Measurements from ENCODE around the gene CYB5D1.

The CYB5D1 gene

DNA sequence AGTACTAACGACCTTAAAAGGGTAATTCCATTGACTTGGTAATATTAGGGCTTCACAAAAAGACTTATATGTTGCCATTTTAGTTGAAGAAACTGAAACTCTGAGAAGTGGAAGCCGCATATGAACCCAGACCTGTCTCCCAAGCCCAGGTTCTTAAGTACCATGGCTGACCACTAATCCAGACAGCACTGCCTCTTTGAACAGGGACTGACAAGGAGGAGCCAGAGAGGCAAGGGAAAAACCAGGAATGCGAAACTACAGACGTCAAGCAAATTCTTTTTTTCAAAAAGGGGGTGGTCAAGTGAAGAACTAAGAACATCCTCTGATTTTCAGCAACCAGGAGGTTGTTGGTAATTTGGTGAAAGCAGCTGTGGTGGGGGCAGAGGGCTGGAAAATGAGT lies 15.2 kb downstream of the CYB5D1 start:
- H3K9me3 ChIP-seq (ENCODE audit: insufficient read depth, low read length): no peaks in the 10 kb centered on the region
- no peak overlapping the region for H3K4me2 ChIP-seq (ENCODE audit: low read depth, low read length, poor library complexity, severe bottlenecking)
- peaks cover 17% of the 10 kb centered on the region; the same call in 1 of the 2 replicates for H3F3A ChIP-seq (ENCODE audit: insufficient read depth)
- no peaks in the 10 kb centered on the region for H4K20me1 ChIP-seq (ENCODE audit: low read depth, low read length)
- no peak overlapping the region for H3K27ac ChIP-seq (ENCODE audit: low read depth, low read length)
- no peak for TF ChIP-seq EZH2phosphoT487 (conservative IDR thresholded peaks at IDR 0.05; ENCODE audit: low read length)
- TF ChIP-seq, protein P1, sequence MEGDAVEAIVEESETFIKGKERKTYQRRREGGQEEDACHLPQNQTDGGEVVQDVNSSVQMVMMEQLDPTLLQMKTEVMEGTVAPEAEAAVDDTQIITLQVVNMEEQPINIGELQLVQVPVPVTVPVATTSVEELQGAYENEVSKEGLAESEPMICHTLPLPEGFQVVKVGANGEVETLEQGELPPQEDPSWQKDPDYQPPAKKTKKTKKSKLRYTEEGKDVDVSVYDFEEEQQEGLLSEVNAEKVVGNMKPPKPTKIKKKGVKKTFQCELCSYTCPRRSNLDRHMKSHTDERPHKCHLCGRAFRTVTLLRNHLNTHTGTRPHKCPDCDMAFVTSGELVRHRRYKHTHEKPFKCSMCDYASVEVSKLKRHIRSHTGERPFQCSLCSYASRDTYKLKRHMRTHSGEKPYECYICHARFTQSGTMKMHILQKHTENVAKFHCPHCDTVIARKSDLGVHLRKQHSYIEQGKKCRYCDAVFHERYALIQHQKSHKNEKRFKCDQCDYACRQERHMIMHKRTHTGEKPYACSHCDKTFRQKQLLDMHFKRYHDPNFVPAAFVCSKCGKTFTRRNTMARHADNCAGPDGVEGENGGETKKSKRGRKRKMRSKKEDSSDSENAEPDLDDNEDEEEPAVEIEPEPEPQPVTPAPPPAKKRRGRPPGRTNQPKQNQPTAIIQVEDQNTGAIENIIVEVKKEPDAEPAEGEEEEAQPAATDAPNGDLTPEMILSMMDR (IDR thresholded peaks at IDR 0.05; ENCODE audit: insufficient read depth, low read length, poor library complexity, severe bottlenecking): no peak
- H3K9me2 ChIP-seq (replicated peaks; ENCODE audit: insufficient read depth, low read length): no peaks in the 10 kb centered on the region
- H3K36me3 ChIP-seq (ENCODE audit: low read length): peaks cover 15% of the 10 kb centered on the region
- H3K4me3 ChIP-seq (ENCODE audit: insufficient read depth, low read length, poor library complexity, severe bottlenecking): no peak overlapping the region
- no peak overlapping the region for H2AFZ ChIP-seq (ENCODE audit: low read depth, low read length, severe bottlenecking)
- 0 out of 2 replicates have a peak, but pooled peaks cover 4% of the 10 kb centered on the region for H3K79me2 ChIP-seq (ENCODE audit: insufficient read depth, low read length)
- H3K9ac ChIP-seq (ENCODE audit: low read length): no peak overlapping the region
- no peaks in the 10 kb centered on the region for H3K27me3 ChIP-seq (ENCODE audit: low read length)

DNA sequence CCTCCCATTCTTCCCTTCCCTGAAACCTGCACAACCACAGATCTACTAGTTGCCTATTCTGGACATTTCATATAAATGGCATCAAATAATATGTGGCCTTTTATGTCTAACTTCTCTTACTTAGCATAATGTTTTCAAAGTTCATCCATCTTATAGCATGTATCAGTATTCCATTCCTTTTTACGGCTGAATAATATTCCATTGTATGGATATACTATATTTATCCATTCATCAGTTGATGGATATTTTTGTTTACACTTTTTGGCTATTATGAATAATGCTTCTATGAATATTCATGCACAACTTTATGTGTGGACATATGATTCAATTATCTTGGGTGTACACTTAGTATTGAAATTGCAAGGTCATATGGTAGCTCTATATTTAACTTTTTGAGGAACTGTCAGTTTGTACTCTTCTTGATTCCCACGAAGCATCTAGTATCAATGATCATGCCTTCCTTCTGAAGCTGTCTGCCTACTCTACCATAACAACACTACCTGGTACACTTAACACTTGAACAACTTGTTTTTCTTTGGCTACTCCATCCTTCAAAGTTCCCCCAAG lies 18.1 kb downstream of the CYB5D1 start:
- Histone ChIP-seq H3F3A (ENCODE audit: insufficient read depth) (peaks cover 30% of the 10 kb centered on the region; the same call in 1 of the 2 replicates), H3K27me3 (ENCODE audit: low read length) (no peaks in the 10 kb centered on the region), H3K27ac (ENCODE audit: low read depth, low read length) (no peak overlapping the region), H3K4me2 (ENCODE audit: low read depth, low read length, poor library complexity, severe bottlenecking) (no peak overlapping the region), H3K36me3 (ENCODE audit: low read length) (peaks cover 22% of the 10 kb centered on the region), H3K79me2 (ENCODE audit: insufficient read depth, low read length) (no peaks in the 10 kb centered on the region), H2AFZ (ENCODE audit: low read depth, low read length, severe bottlenecking) (no peak overlapping the region), H3K9ac (ENCODE audit: low read length) (no peak overlapping the region), H3K4me3 (ENCODE audit: insufficient read depth, low read length, poor library complexity, severe bottlenecking) (no peak overlapping the region), H3K9me3 (ENCODE audit: insufficient read depth, low read length) (no peaks in the 10 kb centered on the region), H3K9me2 (replicated peaks; ENCODE audit: insufficient read depth, low read length) (no peaks in the 10 kb centered on the region), H4K20me1 (ENCODE audit: low read depth, low read length) (no peaks in the 10 kb centered on the region)
- no peak for TF ChIP-seq EZH2phosphoT487 (conservative IDR thresholded peaks at IDR 0.05; ENCODE audit: low read length)
- TF ChIP-seq, protein P1 (IDR thresholded peaks at IDR 0.05; ENCODE audit: insufficient read depth, low read length, poor library complexity, severe bottlenecking): no peak

DNA sequence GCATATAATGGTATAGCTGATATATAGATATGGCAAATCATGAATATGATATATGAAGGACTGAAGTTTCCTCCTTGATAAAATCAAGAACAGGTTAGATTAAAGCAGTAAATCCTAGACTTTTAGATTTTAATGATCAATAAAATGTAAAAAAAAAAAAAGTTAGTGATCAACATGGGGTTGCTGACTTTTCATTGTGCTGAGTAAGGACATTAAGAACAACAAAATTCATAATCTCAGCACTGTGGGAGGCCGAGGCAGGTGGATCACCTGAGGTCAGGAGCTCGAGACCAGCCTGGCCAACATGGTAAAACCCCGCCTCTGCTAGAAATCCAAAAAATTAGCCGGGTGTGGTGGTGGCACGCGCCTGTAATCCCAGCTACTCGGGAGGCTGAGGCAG lies 20.4 kb downstream of the CYB5D1 start:
- Histone ChIP-seq H3K4me2 (ENCODE audit: low read depth, low read length, poor library complexity, severe bottlenecking) (no peak overlapping the region), H3K79me2 (ENCODE audit: insufficient read depth, low read length) (peaks cover 7% of the 10 kb centered on the region; the same call in 1 of the 2 replicates)

More for the DNA sequence above, 20.4 kb downstream of the CYB5D1 start:
- H2AFZ ChIP-seq (ENCODE audit: low read depth, low read length, severe bottlenecking): no peak overlapping the region
- no peaks in the 10 kb centered on the region for H3K9me2 ChIP-seq (replicated peaks; ENCODE audit: insufficient read depth, low read length)
- H3K36me3 ChIP-seq (ENCODE audit: low read length): peaks cover 22% of the 10 kb centered on the region
- no peaks in the 10 kb centered on the region for H3K9me3 ChIP-seq (ENCODE audit: insufficient read depth, low read length)
- no peak overlapping the region for H3K4me3 ChIP-seq (ENCODE audit: insufficient read depth, low read length, poor library complexity, severe bottlenecking)
- H3K27ac ChIP-seq (ENCODE audit: low read depth, low read length): no peak overlapping the region
- H3K27me3 ChIP-seq (ENCODE audit: low read length): no peaks in the 10 kb centered on the region
- H3K9ac ChIP-seq (ENCODE audit: low read length): no peak overlapping the region
- H3F3A ChIP-seq (ENCODE audit: insufficient read depth): peaks cover 48% of the 10 kb centered on the region
- TF ChIP-seq, protein P1 (IDR thresholded peaks at IDR 0.05; ENCODE audit: insufficient read depth, low read length, poor library complexity, severe bottlenecking): no peak
- no peak for TF ChIP-seq EZH2phosphoT487 (conservative IDR thresholded peaks at IDR 0.05; ENCODE audit: low read length)
- H4K20me1 ChIP-seq (ENCODE audit: low read depth, low read length): no peaks in the 10 kb centered on the region
